LNCAP (cell line): ENCODE data around the gene CYP4F12.

Source experiments
- TF ChIP-seq, protein P1 (sequence below): fragments of 450-650 bp; IDR thresholded peaks from 2 replicates; pipeline ENCODE4 v1.5.1; 2017; ENCODE audit warnings: mild to moderate bottlenecking

Gene CYP4F12

DNA sequence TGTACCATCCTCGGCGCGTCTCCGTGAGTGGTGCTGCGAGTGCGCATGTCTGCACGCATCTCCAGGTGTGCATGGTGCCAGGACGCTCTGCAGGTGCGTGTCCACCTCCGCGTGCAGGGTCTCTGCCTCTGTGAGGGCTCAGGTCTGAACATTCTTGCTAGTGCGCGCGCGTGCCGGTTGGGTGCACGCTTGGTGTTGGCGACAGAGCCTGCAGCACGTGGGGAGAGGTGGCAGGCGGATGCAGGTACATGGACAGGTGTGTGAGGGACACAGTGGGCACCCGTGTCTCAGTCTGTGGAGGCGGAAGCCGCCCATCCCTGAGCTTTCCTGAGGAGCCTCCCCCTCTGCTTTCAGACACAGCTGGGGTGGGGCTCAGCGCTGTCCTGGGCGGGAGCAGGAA, 50.1 kb downstream of the CYP4F12 start:
- TF ChIP-seq, protein P1, sequence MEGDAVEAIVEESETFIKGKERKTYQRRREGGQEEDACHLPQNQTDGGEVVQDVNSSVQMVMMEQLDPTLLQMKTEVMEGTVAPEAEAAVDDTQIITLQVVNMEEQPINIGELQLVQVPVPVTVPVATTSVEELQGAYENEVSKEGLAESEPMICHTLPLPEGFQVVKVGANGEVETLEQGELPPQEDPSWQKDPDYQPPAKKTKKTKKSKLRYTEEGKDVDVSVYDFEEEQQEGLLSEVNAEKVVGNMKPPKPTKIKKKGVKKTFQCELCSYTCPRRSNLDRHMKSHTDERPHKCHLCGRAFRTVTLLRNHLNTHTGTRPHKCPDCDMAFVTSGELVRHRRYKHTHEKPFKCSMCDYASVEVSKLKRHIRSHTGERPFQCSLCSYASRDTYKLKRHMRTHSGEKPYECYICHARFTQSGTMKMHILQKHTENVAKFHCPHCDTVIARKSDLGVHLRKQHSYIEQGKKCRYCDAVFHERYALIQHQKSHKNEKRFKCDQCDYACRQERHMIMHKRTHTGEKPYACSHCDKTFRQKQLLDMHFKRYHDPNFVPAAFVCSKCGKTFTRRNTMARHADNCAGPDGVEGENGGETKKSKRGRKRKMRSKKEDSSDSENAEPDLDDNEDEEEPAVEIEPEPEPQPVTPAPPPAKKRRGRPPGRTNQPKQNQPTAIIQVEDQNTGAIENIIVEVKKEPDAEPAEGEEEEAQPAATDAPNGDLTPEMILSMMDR = no peak

DNA sequence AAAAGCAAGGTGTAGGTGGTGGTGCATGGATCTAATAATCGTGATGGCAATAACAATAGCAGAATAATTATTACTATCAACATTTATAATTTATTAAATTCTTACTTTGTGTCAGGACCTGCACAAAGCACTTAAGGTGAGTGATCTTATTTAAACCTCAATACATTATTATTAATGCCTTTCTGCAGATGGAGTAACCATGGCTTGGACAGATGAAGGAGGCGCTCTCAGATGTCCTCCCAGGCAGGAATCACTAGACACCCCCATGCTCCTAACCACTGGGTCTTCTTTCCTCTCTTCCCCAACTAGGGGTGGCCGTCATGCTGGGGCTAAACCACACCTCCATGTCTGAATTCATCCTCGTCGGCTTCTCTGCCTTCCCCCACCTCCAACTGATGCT, 54.8 kb downstream of the CYP4F12 start, which contains the start of gene OR10H2:
Gene OR10H2, plus strand, starts transcription at position 301 of the 400 bp plus-strand sequence. Its CDS starts 20 bp downstream, at position 321.
- TF ChIP-seq, protein P1 = no peak

DNA sequence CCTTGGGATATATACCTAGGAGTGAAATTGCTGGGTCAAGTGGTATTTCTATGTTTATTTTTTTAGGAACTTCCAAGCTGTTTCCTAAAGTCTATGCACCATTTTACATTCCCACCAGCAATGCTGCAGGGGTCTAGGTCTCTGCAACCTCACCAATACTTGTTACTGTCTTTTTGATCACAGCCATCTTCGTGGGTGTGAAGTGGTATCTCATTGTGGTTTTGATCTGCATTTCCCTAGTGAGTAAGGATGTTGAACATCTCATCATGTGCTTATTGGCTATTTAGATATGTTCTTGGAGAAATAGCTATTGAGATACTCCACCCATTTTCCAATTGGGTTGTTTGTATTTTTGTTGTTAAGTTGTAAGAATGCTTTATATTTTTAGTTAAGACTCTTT, 57.7 kb downstream of the CYP4F12 start:
- TF ChIP-seq, protein P1 = no peak

DNA sequence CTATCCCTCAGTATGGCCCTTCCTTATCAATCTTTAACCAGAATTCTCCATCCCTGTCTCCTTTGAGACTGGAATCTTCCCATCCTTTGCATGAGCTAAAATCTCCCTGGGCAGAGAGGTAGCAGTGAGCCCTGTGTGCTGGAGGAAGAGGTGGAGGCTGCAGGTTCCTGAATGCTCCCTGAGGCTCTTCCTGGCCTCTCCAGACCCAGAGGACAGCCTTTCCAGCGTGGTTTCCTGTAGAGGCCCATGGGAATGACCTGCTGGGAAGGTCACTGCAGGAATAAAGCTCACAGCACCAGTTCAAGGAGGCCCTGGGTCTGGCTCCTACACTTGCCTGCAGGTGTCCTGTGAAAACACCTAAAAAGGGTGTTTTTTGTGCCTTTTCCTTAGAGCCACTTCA, 59.5 kb downstream of the CYP4F12 start:
- TF ChIP-seq, protein P1 = no peak

DNA sequence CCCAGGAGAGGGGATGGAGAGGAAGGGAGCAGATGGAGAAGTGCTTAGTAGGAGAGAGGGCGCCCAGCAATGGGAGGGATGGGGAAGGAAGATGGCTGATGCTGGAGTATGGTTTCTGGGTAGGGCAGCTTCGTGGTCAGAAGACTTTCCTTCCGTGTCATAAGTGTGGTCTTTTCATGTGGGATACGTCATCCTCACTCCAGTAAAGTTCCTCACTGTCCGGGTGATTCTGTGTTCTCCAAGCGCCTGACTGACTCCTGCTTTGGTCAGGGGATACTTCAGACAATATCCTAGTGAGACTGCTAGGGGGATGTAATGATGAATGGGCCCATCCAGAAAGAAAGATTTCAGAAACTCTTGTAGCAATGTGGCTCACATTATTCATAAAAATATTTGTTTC, 61.0 kb downstream of the CYP4F12 start:
- TF ChIP-seq, protein P1 = no peak

DNA sequence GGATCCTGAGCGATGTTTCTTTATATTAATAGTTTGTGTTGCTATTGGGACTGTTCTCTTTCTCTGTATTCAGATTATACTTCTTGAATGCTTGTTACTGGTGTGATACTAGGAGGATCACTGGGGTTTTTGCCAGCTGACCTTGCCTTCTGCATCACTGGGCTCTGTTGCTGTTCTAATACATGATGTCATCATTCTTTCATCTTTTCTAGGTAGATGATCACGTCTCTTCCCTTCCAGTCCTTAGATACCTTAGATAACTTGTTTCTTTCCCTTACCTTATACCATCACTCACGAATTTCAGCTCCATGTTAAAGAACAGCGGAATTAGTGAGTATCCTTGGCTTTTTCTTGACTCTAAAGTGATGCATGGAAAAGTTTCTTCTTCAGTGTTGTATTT, 64.8 kb downstream of the CYP4F12 start, which contains the start of gene OR10H3:
Gene OR10H3, plus strand, starts transcription at position 264 of the 400 bp plus-strand sequence. CDS start 3,408 bp downstream, outside the sequence.
- TF ChIP-seq, protein P1 = no peak

DNA sequence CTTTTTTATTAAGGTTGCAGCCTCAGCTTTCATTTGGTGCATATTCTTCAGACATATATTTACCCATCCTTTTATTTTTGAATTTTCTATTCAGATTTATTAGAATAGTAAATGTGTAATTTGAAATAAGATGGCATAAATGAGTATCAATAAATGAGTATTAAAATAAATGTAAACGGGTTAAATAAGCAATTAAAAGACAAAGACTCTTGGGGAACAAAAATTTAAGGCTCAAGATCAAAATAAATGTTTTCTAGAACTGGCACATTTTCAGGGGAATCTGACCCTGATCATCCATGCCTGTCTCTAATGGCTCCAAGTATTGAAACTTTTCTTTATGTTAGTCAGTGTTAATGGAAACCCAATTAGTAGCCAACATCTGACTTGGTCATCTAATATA, 67.9 kb downstream of the CYP4F12 start:
- TF ChIP-seq, protein P1 = no peak
